ENCODE measurements around the gene DRICH1. TPM values are rescaled to one million over a fixed set of nuclear protein-coding genes. Genes with fewer than 3 reads are reported as not detected.
"Not testable (repeated sequence)": the region's sequence is repeated elsewhere in the genome, so short reads cannot be mapped to it uniquely, and the experiment has no call there.

The DRICH1 gene

DNA sequence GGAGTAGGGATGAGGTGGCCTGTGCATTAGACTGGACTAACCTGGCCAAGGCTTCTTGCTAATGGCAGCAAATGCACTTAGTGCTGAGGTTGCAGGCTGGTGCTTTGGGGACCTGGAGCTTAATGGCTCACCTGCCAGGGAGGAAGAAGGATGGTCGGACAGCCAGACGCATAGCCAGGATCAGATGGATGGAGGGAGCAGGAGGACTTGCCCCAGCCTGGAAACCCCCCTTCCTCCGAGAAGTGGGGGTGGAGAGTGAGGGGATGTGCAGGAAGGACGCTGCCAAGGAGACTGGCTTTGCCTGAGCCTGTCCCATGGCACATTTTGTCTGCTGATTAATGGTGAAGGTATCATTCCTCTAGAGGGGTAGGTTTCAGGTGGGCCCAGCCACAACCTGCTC, 69.9 kb downstream of the DRICH1 start:
- peaks cover 4% of the 10 kb centered on the region for H3K4me1 ChIP-seq (ENCODE audit: control insufficient read depth, low read depth, low read length)
- no peak overlapping the region for H2BK120ac ChIP-seq (ENCODE audit: low read depth, low read length)
- H3K27ac ChIP-seq (ENCODE audit: low read depth, low read length) = no peak overlapping the region
- H3K79me1 ChIP-seq (ENCODE audit: low read length) = no peaks in the 10 kb centered on the region
- H3K23ac ChIP-seq (ENCODE audit: low read length) = no peak overlapping the region
- no peak for DNase-seq
- no peaks in the 10 kb centered on the region for H3K79me2 ChIP-seq (ENCODE audit: control insufficient read depth, insufficient read depth, low read length)
- H2BK5ac ChIP-seq (ENCODE audit: low read length) = no peak overlapping the region
- H3K36me3 ChIP-seq (ENCODE audit: control insufficient read depth, insufficient read depth, low read length) = no peaks in the 10 kb centered on the region
- no peak overlapping the region for H3K4ac ChIP-seq (ENCODE audit: low read depth, low read length)
- no peak overlapping the region for H3K18ac ChIP-seq (ENCODE audit: low read length)
- H4K8ac ChIP-seq (ENCODE audit: low read depth, low read length) = no peak overlapping the region
- no peak overlapping the region for H4K5ac ChIP-seq (ENCODE audit: low read length)
- no peak overlapping the region for H2BK15ac ChIP-seq (replicated peaks; ENCODE audit: low read depth)
- no peak overlapping the region for H3K4me3 ChIP-seq (ENCODE audit: low read length)
- H3K56ac ChIP-seq (ENCODE audit: low read length) = no peak overlapping the region
- H3K4me2 ChIP-seq (ENCODE audit: low read length) = no peak overlapping the region
- no peak overlapping the region for H2AK5ac ChIP-seq (ENCODE audit: low read length)
- H3K9ac ChIP-seq (ENCODE audit: low read length) = no peak overlapping the region
- WGBS (ENCODE audit: extremely low coverage, insufficient coverage, low lambda C conversion rate) = no CpG with 5 or more reads among the region's 4 CpGs
- no peaks in the 10 kb centered on the region for H3K27me3 ChIP-seq (ENCODE audit: insufficient read depth, low read length, poor library complexity)

DNA sequence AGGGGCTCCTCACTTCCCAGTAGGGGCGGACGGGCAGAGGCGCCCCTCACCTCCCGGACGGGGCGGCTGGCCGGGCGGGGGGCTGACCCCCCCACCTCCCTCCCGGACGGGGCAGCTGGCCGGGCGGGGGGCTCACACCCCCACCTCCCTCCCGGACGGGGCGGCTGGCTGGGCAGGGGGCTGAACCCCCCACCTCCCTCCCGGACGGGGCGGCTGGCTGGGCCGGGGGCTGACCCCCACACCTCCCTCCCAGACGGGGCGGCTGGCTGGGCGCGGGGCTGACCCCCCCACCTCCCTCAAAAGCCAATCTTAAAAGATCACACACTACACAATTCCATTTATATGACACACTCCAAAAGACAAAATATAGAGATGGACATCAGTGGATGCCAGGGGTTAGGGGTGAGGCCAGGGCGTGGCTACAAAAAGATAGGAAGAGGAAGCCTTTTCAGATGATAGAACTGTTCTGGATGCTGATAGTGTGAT, 71.1 kb downstream of the DRICH1 start:
- H4K5ac ChIP-seq (ENCODE audit: low read length); H3K27me3 ChIP-seq (ENCODE audit: insufficient read depth, low read length, poor library complexity); DNase-seq; H2AK5ac ChIP-seq (ENCODE audit: low read length); H3K4me3 ChIP-seq (ENCODE audit: low read length); H3K79me2 ChIP-seq (ENCODE audit: control insufficient read depth, insufficient read depth, low read length); H3K4me2 ChIP-seq (ENCODE audit: low read length); H3K23ac ChIP-seq (ENCODE audit: low read length); H3K36me3 ChIP-seq (ENCODE audit: control insufficient read depth, insufficient read depth, low read length); H3K9ac ChIP-seq (ENCODE audit: low read length); H3K27ac ChIP-seq (ENCODE audit: low read depth, low read length); H3K56ac ChIP-seq (ENCODE audit: low read length); H3K4ac ChIP-seq (ENCODE audit: low read depth, low read length); H3K18ac ChIP-seq (ENCODE audit: low read length); H3K79me1 ChIP-seq (ENCODE audit: low read length); H4K8ac ChIP-seq (ENCODE audit: low read depth, low read length); H2BK5ac ChIP-seq (ENCODE audit: low read length); H2BK15ac ChIP-seq (replicated peaks; ENCODE audit: low read depth); H3K4me1 ChIP-seq (ENCODE audit: control insufficient read depth, low read depth, low read length); H2BK120ac ChIP-seq (ENCODE audit: low read depth, low read length): not testable (repeated sequence)
- WGBS (ENCODE audit: extremely low coverage, insufficient coverage, low lambda C conversion rate) = no CpG with 5 or more reads among the region's 24 CpGs

DNA sequence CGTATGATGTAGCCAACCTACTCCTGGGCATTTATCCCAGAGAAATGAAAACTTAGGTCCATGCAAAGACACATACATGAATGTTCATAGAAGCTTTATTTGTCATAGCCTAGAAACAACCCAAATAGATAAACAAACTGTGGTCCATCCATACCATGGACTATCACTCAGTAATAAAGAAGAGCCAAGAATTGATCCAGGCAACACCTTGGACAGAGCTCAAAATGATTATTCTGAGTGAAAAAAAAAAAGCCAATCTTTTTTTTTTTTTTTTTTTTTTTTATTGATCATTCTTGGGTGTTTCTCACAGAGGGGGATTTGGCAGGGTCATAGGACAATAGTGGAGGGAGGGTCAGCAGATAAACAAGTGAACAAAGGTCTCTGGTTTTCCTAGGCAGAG, 71.9 kb downstream of the DRICH1 start:
- not testable (repeated sequence) for H3K4me1 ChIP-seq (ENCODE audit: control insufficient read depth, low read depth, low read length); H3K79me1 ChIP-seq (ENCODE audit: low read length); H3K27me3 ChIP-seq (ENCODE audit: insufficient read depth, low read length, poor library complexity); H2BK120ac ChIP-seq (ENCODE audit: low read depth, low read length); H3K9ac ChIP-seq (ENCODE audit: low read length); H3K23ac ChIP-seq (ENCODE audit: low read length); H3K4me2 ChIP-seq (ENCODE audit: low read length); H3K36me3 ChIP-seq (ENCODE audit: control insufficient read depth, insufficient read depth, low read length); DNase-seq; H3K27ac ChIP-seq (ENCODE audit: low read depth, low read length); H2BK15ac ChIP-seq (replicated peaks; ENCODE audit: low read depth); H3K79me2 ChIP-seq (ENCODE audit: control insufficient read depth, insufficient read depth, low read length); H3K18ac ChIP-seq (ENCODE audit: low read length); H3K4ac ChIP-seq (ENCODE audit: low read depth, low read length); H3K56ac ChIP-seq (ENCODE audit: low read length); H2AK5ac ChIP-seq (ENCODE audit: low read length); H4K8ac ChIP-seq (ENCODE audit: low read depth, low read length); H4K5ac ChIP-seq (ENCODE audit: low read length); H2BK5ac ChIP-seq (ENCODE audit: low read length); H3K4me3 ChIP-seq (ENCODE audit: low read length)
- WGBS (ENCODE audit: extremely low coverage, insufficient coverage, low lambda C conversion rate) = no CpG with 5 or more reads among the region's 1 CpG

Small RNAs within 50 kb of the gene (small RNA-seq; reads per million reads assigned to genes)
- gene AP000346.3 (ENCODE audit: insufficient read depth) = not detected
